H1 (cell line): ENCODE measurements around the gene SLCO2A1. TPM values are rescaled to one million over a fixed set of nuclear protein-coding genes. Genes with fewer than 3 reads are reported as not detected.

ENCODE experiments used
- CTCF ChIA-PET: fragments of 300-600 bp; sonication (Branson Sonifier 250); formaldehyde crosslinking; loops from one replicate; lab custom pipeline; 2021; ENCODE audit not compliant: partially characterized antibody; lab: Charles Lee
- POLR2A ChIA-PET: fragments of 300-600 bp; sonication (Branson Sonifier 250); formaldehyde crosslinking; loops from one replicate; lab custom pipeline; 2021; ENCODE audit warnings: inconsistent platforms; ENCODE audit not compliant: partially characterized antibody; lab: Charles Lee
- DNase-seq, 2 experiments: peaks; one replicate each; pipeline versions ENCODE4 v3.0.0 to v3.0.0-alpha.2; 2010 to 2022; ENCODE audit warnings: low spot score in 2 of 2, low read depth in 1 of 2, mixed read lengths in 1 of 2
- FAIRE-seq: peaks from 2 replicates; lab custom pipeline; 2011; peaks lifted over from hg19 to GRCh38; lab: Jason Lieb, UNC
- H2AFZ ChIP-seq: 2 replicates; pipeline ENCODE4 v1.8.1; 2012; ENCODE audit warnings: low read length, inconsistent platforms
- H2AK5ac ChIP-seq: 2 replicates; pipeline ENCODE4 v1.6.1; 2013; ENCODE audit warnings: low read depth, low read length
- H2BK120ac ChIP-seq: replicated peaks from 2 replicates; pipeline ENCODE3; 2013; ENCODE audit warnings: low read depth, low read length, inconsistent platforms
- H2BK12ac ChIP-seq: 2 replicates; pipeline ENCODE4 v1.6.1; 2013; ENCODE audit warnings: low read depth, low read length
- H2BK15ac ChIP-seq: 2 replicates; pipeline ENCODE4 v1.6.1; 2013; ENCODE audit warnings: low read length
- H2BK20ac ChIP-seq: 2 replicates; pipeline ENCODE4 v1.6.1; 2013; ENCODE audit warnings: low read length
- H2BK5ac ChIP-seq: 2 replicates; pipeline ENCODE4 v1.6.1; 2013; ENCODE audit warnings: low read depth, low read length
- H3K14ac ChIP-seq: 2 replicates; pipeline ENCODE4 v1.6.1; 2013; ENCODE audit warnings: inconsistent platforms; ENCODE audit not compliant: insufficient read length
- H3K18ac ChIP-seq: 2 replicates; pipeline ENCODE4 v1.6.1; 2013; ENCODE audit warnings: low read length; ENCODE audit errors: extremely low read depth
- H3K23ac ChIP-seq: 2 replicates; pipeline ENCODE4 v1.6.1; 2013; ENCODE audit warnings: inconsistent platforms; ENCODE audit not compliant: insufficient read length
- H3K23me2 ChIP-seq: 2 replicates; pipeline ENCODE4 v1.6.1; 2013; ENCODE audit warnings: low read depth, low read length
- H3K27ac ChIP-seq: 2 replicates; pipeline ENCODE4 v1.6.1; 2011; ENCODE audit warnings: low read depth, low read length, inconsistent platforms
- H3K27me3 ChIP-seq, 4 experiments: replicated peaks in 1 of 4; 1 replicate in 1 of 4; 2 replicates in 3 of 4; pipeline versions ENCODE4 v1.6.1 to v1.8.1; 2011 to 2013; ENCODE audit warnings: low read length in 3 of 4, mild to moderate bottlenecking in 3 of 4, inconsistent platforms in 2 of 4, mixed read lengths in 2 of 4, moderate library complexity in 1 of 4; ENCODE audit not compliant: control insufficient read depth in 3 of 4, insufficient read depth in 3 of 4; ENCODE audit errors: extremely low read depth in 1 of 4
- H3K36me3 ChIP-seq, 4 experiments: 2 replicates each; pipeline versions ENCODE4 v1.6.1 to v1.8.1; 2011 to 2013; ENCODE audit warnings: mild to moderate bottlenecking in 4 of 4, low read length in 3 of 4, moderate library complexity in 2 of 4, control low read depth in 1 of 4, inconsistent platforms in 1 of 4; ENCODE audit not compliant: insufficient read depth in 4 of 4, control insufficient read depth in 2 of 4
- H3K4ac ChIP-seq: replicated peaks from 2 replicates; pipeline ENCODE3; 2013; ENCODE audit warnings: low read length, low read depth, mixed read lengths, inconsistent platforms; ENCODE audit not compliant: insufficient read length
- H3K4me1 ChIP-seq, 4 experiments: replicated peaks in 1 of 4; 1 replicate in 1 of 4; 2 replicates in 3 of 4; pipeline versions ENCODE4 v1.6.1 to v1.8.1; 2011 to 2013; ENCODE audit warnings: low read length in 3 of 4, inconsistent platforms in 2 of 4, mixed read lengths in 1 of 4; ENCODE audit not compliant: insufficient read depth in 4 of 4, control insufficient read depth in 3 of 4
- H3K4me2 ChIP-seq, 2 experiments: 2 replicates each; pipeline versions ENCODE4 v1.6.1 to v1.8.1; 2011 to 2013; ENCODE audit warnings: low read depth in 2 of 2, low read length in 2 of 2, control low read depth in 1 of 2, inconsistent platforms in 1 of 2, mild to moderate bottlenecking in 1 of 2; ENCODE audit not compliant: insufficient read depth in 1 of 2
- H3K4me3 ChIP-seq, 4 experiments: fragments of 200-600, 300-600 bp in 1 of 4; sonication (generic), shearing (Covaris generic), sonication (Bioruptor Twin) in 1 of 4; 2 replicates each; pipeline versions ENCODE4 v1.5.1 to v1.8.1; 2011 to 2016; ENCODE audit warnings: low read length in 4 of 4, low read depth in 3 of 4, control low read depth in 2 of 4, inconsistent platforms in 2 of 4, mild to moderate bottlenecking in 2 of 4, mixed read lengths in 1 of 4, moderate library complexity in 1 of 4; ENCODE audit not compliant: insufficient read depth in 2 of 4; ENCODE audit errors: extremely low read depth in 1 of 4
- H3K56ac ChIP-seq: replicated peaks from 2 replicates; pipeline ENCODE3; 2013; ENCODE audit warnings: low read depth, mild to moderate bottlenecking, mixed read lengths, low read length, inconsistent platforms; ENCODE audit not compliant: insufficient read length
- H3K79me1 ChIP-seq: 2 replicates; pipeline ENCODE4 v1.6.1; 2013; ENCODE audit warnings: low read depth, low read length, control low read depth
- H3K79me2 ChIP-seq, 2 experiments: 2 replicates each; pipeline versions ENCODE4 v1.6.1 to v1.8.1; 2012 to 2013; ENCODE audit warnings: low read length in 2 of 2, mild to moderate bottlenecking in 2 of 2, inconsistent platforms in 1 of 2; ENCODE audit not compliant: insufficient read depth in 2 of 2, control insufficient read depth in 1 of 2
- H3K9ac ChIP-seq, 4 experiments: replicated peaks in 1 of 4; 1 replicate in 1 of 4; 2 replicates in 3 of 4; pipeline versions ENCODE4 v1.6.1 to v1.8.1; 2011 to 2013; ENCODE audit warnings: low read depth in 3 of 4, low read length in 3 of 4, control low read depth in 2 of 4, mild to moderate bottlenecking in 2 of 4, moderate library complexity in 2 of 4, inconsistent platforms in 1 of 4; ENCODE audit errors: extremely low read depth in 1 of 4
- H3K9me3 ChIP-seq, 2 experiments: 2 replicates each; pipeline versions ENCODE4 v1.6.1 to v1.8.1; 2012 to 2013; ENCODE audit warnings: mild to moderate bottlenecking in 2 of 2, moderate library complexity in 2 of 2, control low read depth in 1 of 2, inconsistent platforms in 1 of 2, low read depth in 1 of 2, low read length in 1 of 2, mixed read lengths in 1 of 2; ENCODE audit not compliant: insufficient read depth in 2 of 2
- H4K20me1 ChIP-seq, 2 experiments: replicated peaks in 1 of 2; 2 replicates each; pipeline versions ENCODE3 to v1.8.1; 2011 to 2013; ENCODE audit warnings: inconsistent platforms in 2 of 2, low read length in 2 of 2, mild to moderate bottlenecking in 1 of 2; ENCODE audit not compliant: insufficient read depth in 2 of 2, control insufficient read depth in 1 of 2
- H4K5ac ChIP-seq: 2 replicates; pipeline ENCODE4 v1.6.1; 2013; ENCODE audit warnings: low read length, low read depth, mixed read lengths, inconsistent platforms; ENCODE audit not compliant: insufficient read length
- H4K8ac ChIP-seq: 2 replicates; pipeline ENCODE4 v1.8.0; 2013; ENCODE audit warnings: mild to moderate bottlenecking, moderate library complexity, low read length, inconsistent platforms; ENCODE audit not compliant: insufficient read depth; ENCODE audit errors: extremely low read depth
- H4K91ac ChIP-seq: replicated peaks from 2 replicates; pipeline ENCODE3; 2013; ENCODE audit warnings: low read length, mixed read lengths, inconsistent platforms; ENCODE audit not compliant: insufficient read length
- ATF2 ChIP-seq: IDR thresholded peaks from 2 replicates; pipeline ENCODE4 v1.6.1; 2012; ENCODE audit warnings: low read length, inconsistent platforms
- ATF3 ChIP-seq: IDR thresholded peaks from 2 replicates; pipeline ENCODE4 v1.6.1; 2011; ENCODE audit warnings: low read depth, mild to moderate bottlenecking, low read length; ENCODE audit not compliant: insufficient read depth
- CREB1 ChIP-seq: IDR thresholded peaks from 2 replicates; pipeline ENCODE4 v1.6.1; 2012; ENCODE audit warnings: inconsistent platforms
- FOSL1 ChIP-seq: IDR thresholded peaks from 2 replicates; pipeline ENCODE4 v1.6.1; 2011; ENCODE audit warnings: mild to moderate bottlenecking, low read depth, low read length, moderate library complexity; ENCODE audit not compliant: insufficient read depth
- HDAC6 ChIP-seq: IDR thresholded peaks from one replicate; pipeline ENCODE4 v1.7.1; 2012; ENCODE audit warnings: low read depth, mild to moderate bottlenecking, inconsistent platforms, low read length, moderate library complexity
- RNF2 ChIP-seq: fragments of 200-900, 300-1000 bp; sonication (generic); IDR thresholded peaks from 2 replicates; pipeline ENCODE4 v1.7.1; 2016; ENCODE audit warnings: borderline replicate concordance, low read depth, mild to moderate bottlenecking, antibody characterized with exemption, low read length; ENCODE audit not compliant: poor library complexity, severe bottlenecking; ENCODE audit errors: missing control alignments
- SP2 ChIP-seq: IDR thresholded peaks from 2 replicates; pipeline ENCODE4 v1.6.1; 2012; ENCODE audit warnings: mild to moderate bottlenecking, low read length, inconsistent platforms
- WGBS, 2 experiments: shearing (Covaris generic) in 1 of 2; methylation state at CpG; one replicate each; pipeline versions ENCODE4 v1.1.6 to v1.1.7; 2013 to 2015; ENCODE audit warnings: low lambda C conversion rate in 2 of 2, mixed read lengths in 2 of 2, inconsistent platforms in 1 of 2, low coverage in 1 of 2, missing lambda C conversion rate in 1 of 2; ENCODE audit not compliant: insufficient replicate concordance in 2 of 2, insufficient coverage in 1 of 2, insufficient read length in 1 of 2; ENCODE audit errors: extremely low coverage in 1 of 2, missing lambda C conversion rate in 1 of 2; 5-methylcytosine and 5-hydroxymethylcytosine counted together
- polyA plus RNA-seq, 7 experiments: library from polyadenylated mRNA; depleted of rRNA in 3 of 7; stranded (reverse) in 5 of 7; unstranded in 2 of 7; fragments of >200 nt in 5 of 7; fragments of 200-250 nt in 2 of 7; gene quantifications; 1 replicate in 5 of 7; 2 replicates in 1 of 7; 4 replicates in 1 of 7; pipeline versions ENCODE4 v1.2.1 to v1.2.3, GENCODE V29; 2011 to 2013; ENCODE audit warnings: missing spikeins in 2 of 7, mixed read lengths in 2 of 7
- total RNA-seq: library from RNA; stranded (reverse); fragmentation: NEBNext Ultra II Directional; extraction: Animal tissue kit (Norgen Biotek cat#: 25700); gene quantifications from 2 replicates; pipeline ENCODE4 v1.2.1, GENCODE V29; 2021

SLCO2A1 gene
- total and polyA plus RNA-seq, 2 of the 8 experiments (the other 6 are each of a cell fraction or from before 2014, with no cell fraction given): 1.1 to 2.3 TPM

- no peak overlapping the region for H2AFZ ChIP-seq
- no peaks in the 10 kb centered on the region for H3K27me3 ChIP-seq
- ChIA-PET POLR2A (no interaction called here), CTCF (no interaction called here)
- no peak overlapping the region for H3K56ac ChIP-seq
- no peaks in the 10 kb centered on the region for H3K23me2 ChIP-seq
- no peak overlapping the region for H4K5ac ChIP-seq
- no peak overlapping the region for H4K8ac ChIP-seq
- H2BK12ac ChIP-seq: no peak overlapping the region
- 44% methylated on average over 2 of the region's 2 CpGs; no CpG with 5 or more reads in 1 of the 2 experiments for WGBS, 2 experiments
- H3K79me1 ChIP-seq: no peaks in the 10 kb centered on the region
- H3K9me3 ChIP-seq: no peaks in the 10 kb centered on the region; a peak in 1 of 4 replicates
- TF ChIP-seq CREB1 (no peak), FOSL1 (no peak), ATF2 (no peak), RNF2 (no peak), SP2 (no peak), ATF3 (no peak), HDAC6 (no peak)
- no peak overlapping the region for H3K27ac ChIP-seq
- no peak overlapping the region for H4K91ac ChIP-seq
- no peak overlapping the region for H2AK5ac ChIP-seq
- no peak overlapping the region for H3K4me3 ChIP-seq
- no peak overlapping the region for H3K4ac ChIP-seq
- no peaks in the 10 kb centered on the region for H3K36me3 ChIP-seq
- no peak overlapping the region for H2BK15ac ChIP-seq
- no peak overlapping the region for H2BK20ac ChIP-seq
- no peak overlapping the region for H2BK120ac ChIP-seq
- no peak overlapping the region for H3K9ac ChIP-seq
- H3K4me2 ChIP-seq: no peak overlapping the region
- no peak overlapping the region for H2BK5ac ChIP-seq
- FAIRE-seq (no peak), DNase-seq (no peak)
- no peaks in the 10 kb centered on the region for H3K79me2 ChIP-seq
- no peak overlapping the region for H3K14ac ChIP-seq
- H4K20me1 ChIP-seq: no peaks in the 10 kb centered on the region
- no peaks in the 10 kb centered on the region for H3K4me1 ChIP-seq
- H3K23ac ChIP-seq: no peak overlapping the region
- H3K18ac ChIP-seq: no peak overlapping the region
Measured at GRCh38 chr3:134008630-134009156, 21.0 kb downstream of the SLCO2A1 start.
